ENCODE results near the gene ZNF407. TPM values are rescaled to one million over a fixed set of nuclear protein-coding genes. Genes with fewer than 3 reads are reported as not detected.

ZNF407 gene
- total and polyA plus RNA-seq, 2 experiments from 2014 or later: 2.1 to 10.4 TPM

GRCh38 chr18:74990563-74991081 is 393.0 kb downstream of the ZNF407 start (continued):
- TF ChIP-seq POLR2AphosphoS5 (IDR thresholded peaks at IDR 0.05; ENCODE audit: low read depth): no peak
- no peak for TF ChIP-seq EZH2 (IDR thresholded peaks at IDR 0.05; ENCODE audit: low read depth, unreplicated experiment)

GRCh38 chr18:74994502-74995418 is 397.1 kb downstream of the ZNF407 start:
- no peaks in the 10 kb centered on the region for H3K9me2 ChIP-seq (ENCODE audit: insufficient read depth)
- Mint-ChIP-seq H3K9me3 (no peaks in the 10 kb centered on the region), H3K4me1 (peaks cover 27% of the 10 kb centered on the region), H3K4me3 (no peak overlapping the region), H3K27ac (peak overlapping the region; percentile 83; the same call in 1 of the 2 replicates), H3K27me3 (ENCODE audit: insufficient read depth, low read depth, poor library complexity) (no peaks in the 10 kb centered on the region), H3K36me3 (ENCODE audit: low read depth) (no peaks in the 10 kb centered on the region)
- DNase-seq (ENCODE audit: low spot score) (no peak), ATAC-seq (peak; percentile 48)
- no peak overlapping the region for H3K4me2 ChIP-seq
- H2AFZ ChIP-seq: peak overlapping the region; percentile 26; the same call in 1 of the 2 replicates
- H3K36me3 ChIP-seq (ENCODE audit: insufficient read depth): no peaks in the 10 kb centered on the region
- H3F3A ChIP-seq (replicated peaks; ENCODE audit: low read depth): no peaks in the 10 kb centered on the region
- H3K4me1 ChIP-seq (ENCODE audit: insufficient read depth): peaks cover 11% of the 10 kb centered on the region; the same call in 1 of the 2 replicates
- H3K79me2 ChIP-seq (replicated peaks; ENCODE audit: insufficient read depth): no peaks in the 10 kb centered on the region
- no peak overlapping the region for H3K4me3 ChIP-seq
- no peak overlapping the region for H3K27ac ChIP-seq (ENCODE audit: low read depth)
- no peaks in the 10 kb centered on the region for H3K27me3 ChIP-seq (ENCODE audit: insufficient read depth)
- H4K20me1 ChIP-seq (replicated peaks; ENCODE audit: insufficient read depth): no peaks in the 10 kb centered on the region
- TF ChIP-seq EZH2 (IDR thresholded peaks at IDR 0.05; ENCODE audit: low read depth, unreplicated experiment) (no peak), ZNF331 (CRISPR knock-in tag; IDR thresholded peaks at IDR 0.05; ENCODE audit: low read depth) (no peak), STAT1 (IDR thresholded peaks at IDR 0.05; ENCODE audit: unreplicated experiment) (no peak), EZH2phosphoT487 (IDR thresholded peaks at IDR 0.05; ENCODE audit: unreplicated experiment) (no peak), POLR2AphosphoS5 (IDR thresholded peaks at IDR 0.05; ENCODE audit: low read depth) (no peak), CTCF (conservative IDR thresholded peaks at IDR 0.05; ENCODE audit: low read depth in 2 of 2) (no peak), REST (IDR thresholded peaks at IDR 0.05; ENCODE audit: unreplicated experiment) (no peak), CREB1 (CRISPR knock-in tag; IDR thresholded peaks at IDR 0.05; ENCODE audit: low read depth) (no peak), ZNF114 (CRISPR knock-in tag; IDR thresholded peaks at IDR 0.05) (no peak), JUNB (IDR thresholded peaks at IDR 0.05; ENCODE audit: unreplicated experiment) (no peak)
- TF ChIP-seq, protein P1, sequence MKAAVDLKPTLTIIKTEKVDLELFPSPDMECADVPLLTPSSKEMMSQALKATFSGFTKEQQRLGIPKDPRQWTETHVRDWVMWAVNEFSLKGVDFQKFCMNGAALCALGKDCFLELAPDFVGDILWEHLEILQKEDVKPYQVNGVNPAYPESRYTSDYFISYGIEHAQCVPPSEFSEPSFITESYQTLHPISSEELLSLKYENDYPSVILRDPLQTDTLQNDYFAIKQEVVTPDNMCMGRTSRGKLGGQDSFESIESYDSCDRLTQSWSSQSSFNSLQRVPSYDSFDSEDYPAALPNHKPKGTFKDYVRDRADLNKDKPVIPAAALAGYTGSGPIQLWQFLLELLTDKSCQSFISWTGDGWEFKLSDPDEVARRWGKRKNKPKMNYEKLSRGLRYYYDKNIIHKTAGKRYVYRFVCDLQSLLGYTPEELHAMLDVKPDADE (IDR thresholded peaks at IDR 0.05): no peak
